Bronchial epithelial cell (primary cell): Measurements from ENCODE around the gene MORN4. TPM values are rescaled to one million over a fixed set of nuclear protein-coding genes. Genes with fewer than 3 reads are reported as not detected.

Experiments
- DNase-seq: peaks from one replicate; pipeline ENCODE4 v3.0.0-alpha.2; 2010; ENCODE audit warnings: low read depth
- FAIRE-seq: peaks from 2 replicates; lab custom pipeline; 2011; peaks lifted over from hg19 to GRCh38; lab: Jason Lieb, UNC
- H3K27me3 ChIP-seq: 2 replicates; pipeline ENCODE4 v1.5.1; 2011; ENCODE audit warnings: low read length; ENCODE audit not compliant: control insufficient read depth, insufficient read depth
- H3K36me3 ChIP-seq: 2 replicates; pipeline ENCODE4 v1.5.1; 2011; ENCODE audit warnings: low read length; ENCODE audit not compliant: control insufficient read depth, insufficient read depth
- H3K4me3 ChIP-seq: 2 replicates; pipeline ENCODE4 v1.5.1; 2011; ENCODE audit warnings: mild to moderate bottlenecking, low read depth, low read length, control low read depth
- CTCF ChIP-seq: IDR thresholded peaks from 2 replicates; pipeline ENCODE4 v1.5.1; 2011; ENCODE audit warnings: mild to moderate bottlenecking, moderate library complexity, low read length, control low read depth, inconsistent platforms; ENCODE audit not compliant: insufficient read depth, severe bottlenecking
- total RNA-seq: library from RNA; depleted of rRNA; stranded (reverse); fragments of >200 nt; gene quantifications from 2 replicates; pipeline ENCODE4 v1.2.1, GENCODE V29; 2014

Gene MORN4
- total RNA-seq, 1 donor from 2014 or later, result 7.1 TPM

GRCh38 chr10:97567891-97568290, 65.4 kb downstream of the MORN4 start:
- peaks cover 3% of the 10 kb centered on the region for H3K36me3 ChIP-seq
- FAIRE-seq, result no peak
- no peak for DNase-seq
- no peaks in the 10 kb centered on the region for H3K27me3 ChIP-seq
- no peak for TF ChIP-seq CTCF
- no peak overlapping the region for H3K4me3 ChIP-seq

DNA sequence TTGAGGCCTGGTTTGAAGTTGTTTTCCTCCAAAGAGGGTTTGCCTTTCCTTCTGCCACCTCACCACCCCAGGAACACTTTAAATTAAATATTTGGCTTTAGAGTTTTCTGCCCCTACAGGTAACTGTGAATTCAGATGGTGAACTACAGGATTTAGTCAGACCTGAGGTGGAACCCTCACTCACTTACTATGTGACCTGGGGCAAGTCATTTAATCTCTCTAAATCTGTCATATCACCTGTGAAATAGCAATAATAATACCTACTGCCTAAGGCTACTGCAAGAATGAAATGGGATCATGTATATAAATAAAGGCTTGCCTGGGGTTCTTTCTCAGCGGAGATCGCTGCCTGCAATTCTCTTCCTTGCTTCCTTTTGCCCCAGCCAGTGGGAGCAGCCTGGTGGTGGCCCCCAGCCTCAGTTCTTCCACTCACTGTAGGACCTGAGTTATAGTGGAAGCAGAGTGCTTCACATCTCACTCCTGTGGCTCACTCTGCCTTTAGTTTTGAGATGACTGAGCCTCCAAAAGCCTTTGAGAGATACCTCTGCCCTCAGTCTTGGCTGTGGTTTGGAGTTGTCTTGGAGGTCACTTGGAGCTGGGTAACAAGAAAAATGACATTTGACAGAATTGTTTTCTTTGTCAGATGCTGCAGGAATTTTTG, 66.8 kb downstream of the MORN4 start:
- no peak for FAIRE-seq
- no peak for TF ChIP-seq CTCF
- DNase-seq, result peak; percentile 37
- H3K4me3 ChIP-seq, result no peak overlapping the region
- peaks cover 3% of the 10 kb centered on the region for H3K36me3 ChIP-seq
- no peaks in the 10 kb centered on the region for H3K27me3 ChIP-seq

GRCh38 chr10:97564776-97565175, 68.5 kb downstream of the MORN4 start:
- H3K27me3 ChIP-seq, result no peaks in the 10 kb centered on the region
- H3K4me3 ChIP-seq, result no peak overlapping the region
- H3K36me3 ChIP-seq, result peaks cover 1% of the 10 kb centered on the region
- DNase-seq (no peak), FAIRE-seq (no peak)
- no peak for TF ChIP-seq CTCF

Other genes with a start within 250 kb of the MORN4 start
- gene RRP12, start 232.2 kb downstream of the MORN4 start, total RNA-seq, result 28.0 and 35.3 TPM in 2 replicates
- 404 and 490 TPM in 2 replicates for gene PGAM1, start 207.3 kb downstream of the MORN4 start, total RNA-seq
- 30.9 and 34.2 TPM in 2 replicates for gene EXOSC1, start 187.5 kb downstream of the MORN4 start, total RNA-seq
- gene ZDHHC16, start 187.3 kb downstream of the MORN4 start, total RNA-seq, result 31.9 and 37.6 TPM in 2 replicates
- gene MMS19, start 135.1 kb downstream of the MORN4 start, total RNA-seq, result 23.2 and 38.2 TPM in 2 replicates
- gene UBTD1, start 134.6 kb downstream of the MORN4 start, total RNA-seq, result 11.1 and 12.4 TPM in 2 replicates
- 0.26 TPM in 2 replicates for gene ANKRD2, start 60.7 kb downstream of the MORN4 start, total RNA-seq
- 0.13 and 0.26 TPM in 2 replicates for gene HOGA1, start 49.1 kb downstream of the MORN4 start, total RNA-seq
- under 0.01 TPM in 1 of 2 replicates, not detected in the other for gene C10orf62, start 43.8 kb downstream of the MORN4 start, total RNA-seq
- gene PI4K2A, start 7.2 kb upstream of the MORN4 start, total RNA-seq, result 25.5 and 33.7 TPM in 2 replicates
- 89.2 and 99.3 TPM in 2 replicates for gene AVPI1, start 53.7 kb upstream of the MORN4 start, total RNA-seq
- gene MARVELD1, start 80.2 kb upstream of the MORN4 start, total RNA-seq, result 3.6 and 4.7 TPM in 2 replicates
- gene ZFYVE27, start 103.6 kb upstream of the MORN4 start, total RNA-seq, result 15.3 and 19.1 TPM in 2 replicates
- not detected in 2 replicates for gene SFRP5, start 138.5 kb upstream of the MORN4 start, total RNA-seq
- under 0.01 and 0.26 TPM in 2 replicates for gene GOLGA7B, start 216.3 kb upstream of the MORN4 start, total RNA-seq